ENCODE results near the gene TTLL4.

DNA sequence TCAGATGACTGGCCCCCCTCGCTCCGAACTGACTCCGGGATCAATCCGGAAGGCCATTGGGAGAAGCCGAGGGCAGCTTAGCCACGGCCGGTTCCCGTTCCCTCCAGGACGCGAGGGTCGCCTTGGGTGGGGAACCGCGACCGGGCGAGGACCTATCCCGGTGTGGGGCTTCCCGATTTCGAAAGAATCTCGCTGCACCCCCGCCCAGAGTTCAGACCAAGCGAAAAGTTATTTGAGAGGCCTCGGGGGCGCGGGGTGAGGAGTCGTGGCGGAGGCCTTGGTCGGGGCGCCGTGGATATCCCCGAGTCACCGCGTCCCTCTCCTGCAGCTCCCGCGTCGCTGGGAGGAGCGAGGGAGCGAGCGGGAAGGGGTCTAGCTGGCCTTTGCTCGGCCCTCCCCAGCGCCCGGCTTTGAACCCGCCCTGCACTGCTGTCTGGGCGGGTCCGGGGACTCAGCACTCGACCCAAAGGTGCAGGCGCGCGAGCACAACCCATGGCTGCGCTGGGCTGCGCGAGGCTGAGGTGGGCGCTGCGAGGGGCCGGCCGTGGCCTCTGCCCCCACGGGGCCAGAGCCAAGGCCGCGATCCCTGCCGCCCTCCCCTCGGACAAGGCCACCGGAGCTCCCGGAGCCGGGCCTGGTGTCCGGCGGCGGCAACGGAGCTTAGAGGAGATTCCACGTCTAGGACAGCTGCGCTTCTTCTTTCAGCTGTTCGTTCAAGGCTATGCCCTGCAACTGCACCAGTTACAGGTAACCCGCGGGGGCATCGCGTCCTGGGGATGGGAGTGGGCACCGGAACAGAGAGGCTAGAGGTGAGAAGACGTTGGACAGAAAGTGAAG, 71.3 kb downstream of the TTLL4 start, which contains the start of gene CYP27A1:
- TF ChIP-seq, protein P1, sequence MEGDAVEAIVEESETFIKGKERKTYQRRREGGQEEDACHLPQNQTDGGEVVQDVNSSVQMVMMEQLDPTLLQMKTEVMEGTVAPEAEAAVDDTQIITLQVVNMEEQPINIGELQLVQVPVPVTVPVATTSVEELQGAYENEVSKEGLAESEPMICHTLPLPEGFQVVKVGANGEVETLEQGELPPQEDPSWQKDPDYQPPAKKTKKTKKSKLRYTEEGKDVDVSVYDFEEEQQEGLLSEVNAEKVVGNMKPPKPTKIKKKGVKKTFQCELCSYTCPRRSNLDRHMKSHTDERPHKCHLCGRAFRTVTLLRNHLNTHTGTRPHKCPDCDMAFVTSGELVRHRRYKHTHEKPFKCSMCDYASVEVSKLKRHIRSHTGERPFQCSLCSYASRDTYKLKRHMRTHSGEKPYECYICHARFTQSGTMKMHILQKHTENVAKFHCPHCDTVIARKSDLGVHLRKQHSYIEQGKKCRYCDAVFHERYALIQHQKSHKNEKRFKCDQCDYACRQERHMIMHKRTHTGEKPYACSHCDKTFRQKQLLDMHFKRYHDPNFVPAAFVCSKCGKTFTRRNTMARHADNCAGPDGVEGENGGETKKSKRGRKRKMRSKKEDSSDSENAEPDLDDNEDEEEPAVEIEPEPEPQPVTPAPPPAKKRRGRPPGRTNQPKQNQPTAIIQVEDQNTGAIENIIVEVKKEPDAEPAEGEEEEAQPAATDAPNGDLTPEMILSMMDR (conservative IDR thresholded peaks at IDR 0.05) = no peak
- no peak for TF ChIP-seq ZFX (IDR thresholded peaks at IDR 0.05)
